Endothelial cell of umbilical vein (primary cell): Measurements from ENCODE around the gene ELMO1. TPM values are rescaled to one million over a fixed set of nuclear protein-coding genes. Genes with fewer than 3 reads are reported as not detected.

Experiments used
- BruUV-seq: library from RNA; stranded (reverse); fragments of 400-500 nt; replicated peaks from 2 replicates; lab custom pipeline; 2021; lab: Mats Ljungman, UMichigan
- CTCF ChIA-PET: fragments of 300-600, 350-600 bp; sonication (Branson Sonifier 250); formaldehyde crosslinking; loops from one replicate; lab custom pipeline; 2021; ENCODE audit warnings: antibody characterized with exemption, inconsistent platforms; lab: Charles Lee
- POLR2A ChIA-PET: fragments of 300-600, 350-600 bp; sonication (Branson Sonifier 250); formaldehyde crosslinking; loops from one replicate; lab custom pipeline; 2021; ENCODE audit warnings: antibody characterized with exemption, inconsistent platforms; lab: Charles Lee
- DNase-seq: peaks from one replicate; pipeline ENCODE4 v3.0.0-alpha.2; 2011; ENCODE audit warnings: low read depth, low spot score
- FAIRE-seq: peaks from 2 replicates; lab custom pipeline; 2011; peaks lifted over from hg19 to GRCh38; lab: Jason Lieb, UNC
- H2AFZ ChIP-seq: 2 replicates; pipeline ENCODE4 v1.6.0; 2012; ENCODE audit warnings: low read depth, low read length, control low read depth, inconsistent platforms
- H3K27ac ChIP-seq: 2 replicates; pipeline ENCODE4 v1.5.1; 2011; ENCODE audit warnings: low read depth, mild to moderate bottlenecking, control low read depth, low read length, moderate library complexity; ENCODE audit not compliant: insufficient read depth
- H3K27me3 ChIP-seq, 2 experiments: 2 replicates each; pipeline versions ENCODE4 v1.6.0 to v1.6.1; 2011; ENCODE audit warnings: low read length in 2 of 2, mixed read lengths in 1 of 2; ENCODE audit not compliant: control insufficient read depth in 2 of 2, insufficient read depth in 2 of 2
- H3K36me3 ChIP-seq, 2 experiments: 2 replicates in 1 of 2; 3 replicates in 1 of 2; pipeline ENCODE4 v1.5.1; 2011; ENCODE audit warnings: low read length in 2 of 2, mild to moderate bottlenecking in 1 of 2, moderate library complexity in 1 of 2; ENCODE audit not compliant: control insufficient read depth in 2 of 2, insufficient read depth in 2 of 2; ENCODE audit errors: extremely low read depth in 1 of 2
- H3K4me1 ChIP-seq: 3 replicates; pipeline ENCODE4 v1.5.1; 2011; ENCODE audit warnings: mild to moderate bottlenecking, low read length; ENCODE audit not compliant: control insufficient read depth, insufficient read depth; ENCODE audit errors: extremely low read depth
- H3K4me2 ChIP-seq: 2 replicates; pipeline ENCODE4 v1.6.1; 2011; ENCODE audit warnings: low read length, control low read depth, mixed read lengths; ENCODE audit not compliant: insufficient read depth
- H3K4me3 ChIP-seq, 3 experiments: fragments of 200-600 bp in 1 of 3; sonication (generic), shearing (Covaris generic) in 1 of 3; replicated peaks in 1 of 3; 2 replicates each; pipeline ENCODE4 v1.5.1; 2011 to 2016; ENCODE audit warnings: control low read depth in 3 of 3, low read length in 3 of 3, mild to moderate bottlenecking in 2 of 3, inconsistent platforms in 1 of 3, low read depth in 1 of 3, moderate library complexity in 1 of 3; ENCODE audit not compliant: insufficient read depth in 1 of 3
- H3K79me2 ChIP-seq: 2 replicates; pipeline ENCODE4 v1.6.0; 2012; ENCODE audit warnings: low read length, inconsistent platforms; ENCODE audit not compliant: control insufficient read depth, insufficient read depth
- H3K9ac ChIP-seq: replicated peaks from 2 replicates; pipeline ENCODE3; 2011; ENCODE audit warnings: low read length, control low read depth; ENCODE audit not compliant: insufficient read depth; ENCODE audit errors: extremely low read depth
- H3K9me1 ChIP-seq: replicated peaks from 3 replicates; pipeline ENCODE4 v1.6.0; 2011; ENCODE audit warnings: mild to moderate bottlenecking, low read length; ENCODE audit not compliant: control insufficient read depth, insufficient read depth; ENCODE audit errors: extremely low read depth
- H3K9me3 ChIP-seq: replicated peaks from 2 replicates; pipeline ENCODE4 v1.5.1; 2012; ENCODE audit warnings: low read length, inconsistent platforms; ENCODE audit not compliant: control insufficient read depth, insufficient read depth
- H4K20me1 ChIP-seq: replicated peaks from 2 replicates; pipeline ENCODE3; 2011; ENCODE audit warnings: mild to moderate bottlenecking, low read length; ENCODE audit not compliant: control insufficient read depth, insufficient read depth; ENCODE audit errors: extremely low read depth
- EZH2 ChIP-seq: IDR thresholded peaks from 2 replicates; pipeline ENCODE4 v1.6.1; 2012; ENCODE audit warnings: borderline replicate concordance, low read depth, mild to moderate bottlenecking, moderate library complexity, low read length, inconsistent platforms; ENCODE audit not compliant: severe bottlenecking
- FOS ChIP-seq: IDR thresholded peaks from 2 replicates; pipeline ENCODE4 v1.6.1; 2011; ENCODE audit warnings: mild to moderate bottlenecking, low read length, moderate library complexity, borderline replicate concordance; ENCODE audit not compliant: insufficient read depth
- GATA2 ChIP-seq: IDR thresholded peaks from 2 replicates; pipeline ENCODE4 v1.7.0; 2011; ENCODE audit warnings: low read depth, mild to moderate bottlenecking, moderate library complexity, mixed read lengths, low read length; ENCODE audit not compliant: insufficient read length, insufficient read depth
- JUN ChIP-seq: IDR thresholded peaks from 2 replicates; pipeline ENCODE4 v1.6.1; 2011; ENCODE audit warnings: borderline replicate concordance, low read depth; ENCODE audit not compliant: insufficient read length, insufficient read depth
- MYC ChIP-seq: IDR thresholded peaks from one replicate; pipeline ENCODE4 v1.6.1; 2011; ENCODE audit warnings: mild to moderate bottlenecking, low read depth, low read length
- POLR2A ChIP-seq: IDR thresholded peaks from 2 replicates; pipeline ENCODE4 v1.6.1; 2012; ENCODE audit warnings: low read depth, mild to moderate bottlenecking, control low read depth, low read length
- POLR2AphosphoS5 ChIP-seq: IDR thresholded peaks from 2 replicates; pipeline ENCODE4 v1.6.1; 2012; ENCODE audit warnings: low read depth, mild to moderate bottlenecking, control low read depth, low read length, moderate library complexity; ENCODE audit not compliant: insufficient read depth
- dilution Hi-C: fragments of 300-500 bp; cut with MboI; formaldehyde crosslinking; loops from one replicate; pipeline ENCODE4 v1.15.0; 2019; ENCODE audit warnings: low sequenced_read_pairs; ENCODE audit not compliant: extremely low pct_ligation_motif_present
- intact Hi-C: fragments of 100-400 bp; cut with micrococcal nuclease; formaldehyde crosslinking; loops from one replicate; pipeline ENCODE4 v1.10.0; 2022
- polyA plus RNA-seq, 4 experiments: library from polyadenylated mRNA; depleted of rRNA in 3 of 4; stranded (reverse) in 3 of 4; unstranded in 1 of 4; fragments of >200 nt; gene quantifications; 2 replicates each; pipeline versions ENCODE4 v1.2.1 to v1.2.3, GENCODE V29; 2011 to 2012; ENCODE audit warnings: missing spikeins in 1 of 4
- total RNA-seq: library from RNA; stranded (reverse); gene quantifications from 2 replicates; pipeline ENCODE4 v1.2.3, GENCODE V29; 2021
- TF ChIP-seq, protein P1 (sequence below), 2 donors: IDR thresholded peaks; 1 replicate in 1 of 2; 2 replicates in 1 of 2; pipeline ENCODE4 v1.5.1; 2011; ENCODE audit warnings: low read length in 2 of 2, mild to moderate bottlenecking in 2 of 2, moderate library complexity in 2 of 2, control low read depth in 1 of 2, inconsistent platforms in 1 of 2, low read depth in 1 of 2; ENCODE audit not compliant: insufficient read depth in 1 of 2; ENCODE audit errors: extremely low read depth in 1 of 2
- TF ChIP-seq, protein P2 (sequence below): IDR thresholded peaks from 2 replicates; pipeline ENCODE4 v1.6.1; 2011; ENCODE audit not compliant: insufficient read depth, insufficient read length

Gene ELMO1
- total and polyA plus RNA-seq, 2 donors (not counting 3 experiments of a cell fraction or from before 2014, with no cell fraction given): 17.0 to 30.6 TPM

DNA sequence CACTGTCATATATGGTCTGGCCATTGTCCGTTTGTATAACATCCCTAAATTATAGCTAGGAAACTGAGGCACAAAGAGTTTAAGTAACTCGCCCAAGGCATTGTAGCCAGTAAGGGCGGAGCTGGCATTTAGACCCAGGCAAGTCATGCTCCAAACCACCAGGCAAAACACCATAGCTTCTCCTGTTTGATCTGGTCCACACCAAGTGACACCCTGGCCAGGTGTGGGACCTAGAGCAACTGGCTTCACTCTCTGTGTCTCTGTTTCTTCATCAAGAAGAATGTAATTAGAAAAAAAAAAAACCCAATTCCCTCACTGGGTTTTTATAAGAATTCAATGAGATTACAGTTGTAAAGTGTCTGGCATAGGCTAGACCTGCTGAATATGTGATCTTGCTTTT is 639.2 kb downstream of the ELMO1 start:
- H3K9ac ChIP-seq: no peak overlapping the region
- no peaks in the 10 kb centered on the region for H3K9me1 ChIP-seq
- ChIA-PET POLR2A (no interaction called here), CTCF (no interaction called here)
- H3K4me2 ChIP-seq: no peak overlapping the region
- dilution Hi-C loops: no loop called here
- no peak overlapping the region for H3K27ac ChIP-seq
- H3K4me3 ChIP-seq: no peak overlapping the region
- no peak for FAIRE-seq
- no peaks in the 10 kb centered on the region for H3K27me3 ChIP-seq
- intact Hi-C loops: no loop called here
- H3K9me3 ChIP-seq: no peaks in the 10 kb centered on the region
- TF ChIP-seq, protein P1, sequence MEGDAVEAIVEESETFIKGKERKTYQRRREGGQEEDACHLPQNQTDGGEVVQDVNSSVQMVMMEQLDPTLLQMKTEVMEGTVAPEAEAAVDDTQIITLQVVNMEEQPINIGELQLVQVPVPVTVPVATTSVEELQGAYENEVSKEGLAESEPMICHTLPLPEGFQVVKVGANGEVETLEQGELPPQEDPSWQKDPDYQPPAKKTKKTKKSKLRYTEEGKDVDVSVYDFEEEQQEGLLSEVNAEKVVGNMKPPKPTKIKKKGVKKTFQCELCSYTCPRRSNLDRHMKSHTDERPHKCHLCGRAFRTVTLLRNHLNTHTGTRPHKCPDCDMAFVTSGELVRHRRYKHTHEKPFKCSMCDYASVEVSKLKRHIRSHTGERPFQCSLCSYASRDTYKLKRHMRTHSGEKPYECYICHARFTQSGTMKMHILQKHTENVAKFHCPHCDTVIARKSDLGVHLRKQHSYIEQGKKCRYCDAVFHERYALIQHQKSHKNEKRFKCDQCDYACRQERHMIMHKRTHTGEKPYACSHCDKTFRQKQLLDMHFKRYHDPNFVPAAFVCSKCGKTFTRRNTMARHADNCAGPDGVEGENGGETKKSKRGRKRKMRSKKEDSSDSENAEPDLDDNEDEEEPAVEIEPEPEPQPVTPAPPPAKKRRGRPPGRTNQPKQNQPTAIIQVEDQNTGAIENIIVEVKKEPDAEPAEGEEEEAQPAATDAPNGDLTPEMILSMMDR (IDR thresholded peaks at IDR 0.05; ENCODE audit: extremely low read depth in 1 of 2, insufficient read depth in 1 of 2, low read depth in 1 of 2, low read length in 2 of 2): no peak
- TF ChIP-seq MYC: no peak
- TF ChIP-seq EZH2: no peak
- TF ChIP-seq, protein P2, sequence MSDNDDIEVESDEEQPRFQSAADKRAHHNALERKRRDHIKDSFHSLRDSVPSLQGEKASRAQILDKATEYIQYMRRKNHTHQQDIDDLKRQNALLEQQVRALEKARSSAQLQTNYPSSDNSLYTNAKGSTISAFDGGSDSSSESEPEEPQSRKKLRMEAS: no peak
- no peak for TF ChIP-seq JUN
- TF ChIP-seq POLR2AphosphoS5: no peak
- TF ChIP-seq POLR2A: no peak
- TF ChIP-seq FOS: no peak
- TF ChIP-seq GATA2: no peak
- BruUV-seq: no TSS peak
- no peaks in the 10 kb centered on the region for H3K4me1 ChIP-seq
- no peaks in the 10 kb centered on the region for H3K79me2 ChIP-seq
- no peaks in the 10 kb centered on the region for H3K36me3 ChIP-seq
- no peak for DNase-seq
- H4K20me1 ChIP-seq: no peaks in the 10 kb centered on the region
- no peak overlapping the region for H2AFZ ChIP-seq
